Testis (tissue), 2 donors: Measurements from ENCODE around the gene NPTN.

Source experiments
- POLR2A ChIP-seq: fragments of 450-650 bp; IDR thresholded peaks from one replicate; pipeline ENCODE4 v1.6.1; 2017; ENCODE audit warnings: antibody characterized with exemption, mild to moderate bottlenecking, moderate library complexity
- TF ChIP-seq, protein P1 (sequence below), 3 experiments: fragments of 450-650 bp in 2 of 3; fragments of 200-600 bp in 1 of 3; sonication (generic) in 1 of 3; IDR thresholded peaks; one replicate each; pipeline ENCODE4 v1.5.1; 2016 to 2019; ENCODE audit warnings: antibody characterized with exemption in 3 of 3, mild to moderate bottlenecking in 2 of 3, moderate library complexity in 1 of 3

DNA sequence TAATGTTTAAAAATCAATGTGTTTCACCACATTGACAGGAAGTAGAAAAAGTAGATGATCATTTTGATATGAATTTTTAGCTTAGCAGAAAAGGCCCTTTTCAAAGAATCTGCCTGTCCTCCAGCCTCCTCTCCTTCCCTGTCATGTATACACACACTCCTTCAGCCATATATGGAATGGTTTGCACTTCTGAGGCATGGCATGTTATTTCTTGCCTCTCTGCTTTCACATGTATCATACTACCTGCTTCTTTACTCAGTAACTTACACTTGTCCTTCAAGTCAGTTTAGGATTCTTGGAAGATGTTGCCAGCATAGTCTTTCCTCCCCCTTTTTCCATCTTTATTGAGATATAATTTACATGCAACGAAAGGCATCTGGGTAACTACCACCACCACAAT, 111.2 kb downstream of the NPTN start:
- TF ChIP-seq, protein P1, sequence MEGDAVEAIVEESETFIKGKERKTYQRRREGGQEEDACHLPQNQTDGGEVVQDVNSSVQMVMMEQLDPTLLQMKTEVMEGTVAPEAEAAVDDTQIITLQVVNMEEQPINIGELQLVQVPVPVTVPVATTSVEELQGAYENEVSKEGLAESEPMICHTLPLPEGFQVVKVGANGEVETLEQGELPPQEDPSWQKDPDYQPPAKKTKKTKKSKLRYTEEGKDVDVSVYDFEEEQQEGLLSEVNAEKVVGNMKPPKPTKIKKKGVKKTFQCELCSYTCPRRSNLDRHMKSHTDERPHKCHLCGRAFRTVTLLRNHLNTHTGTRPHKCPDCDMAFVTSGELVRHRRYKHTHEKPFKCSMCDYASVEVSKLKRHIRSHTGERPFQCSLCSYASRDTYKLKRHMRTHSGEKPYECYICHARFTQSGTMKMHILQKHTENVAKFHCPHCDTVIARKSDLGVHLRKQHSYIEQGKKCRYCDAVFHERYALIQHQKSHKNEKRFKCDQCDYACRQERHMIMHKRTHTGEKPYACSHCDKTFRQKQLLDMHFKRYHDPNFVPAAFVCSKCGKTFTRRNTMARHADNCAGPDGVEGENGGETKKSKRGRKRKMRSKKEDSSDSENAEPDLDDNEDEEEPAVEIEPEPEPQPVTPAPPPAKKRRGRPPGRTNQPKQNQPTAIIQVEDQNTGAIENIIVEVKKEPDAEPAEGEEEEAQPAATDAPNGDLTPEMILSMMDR (IDR thresholded peaks at IDR 0.05), result no peak
- TF ChIP-seq POLR2A, result no peak
